HepG2 (cell line): ENCODE measurements around the gene EIF2S2. TPM values are rescaled to one million over a fixed set of nuclear protein-coding genes. Genes with fewer than 3 reads are reported as not detected.

Source experiments
- ARID2 ChIP-seq: sonication (generic); formaldehyde crosslinking; IDR thresholded peaks from 2 replicates; pipeline ENCODE4 v1.8.1; 2022; ENCODE audit warnings: mild to moderate bottlenecking, missing genetic modification reagents, borderline replicate concordance
- DPF2 ChIP-seq: sonication (generic); formaldehyde crosslinking; IDR thresholded peaks from 2 replicates; pipeline ENCODE4 v1.4.0; 2020; ENCODE audit warnings: mild to moderate bottlenecking, low read depth, missing genetic modification reagents, borderline replicate concordance
- ELF4 ChIP-seq: sonication (generic); formaldehyde crosslinking; IDR thresholded peaks from 2 replicates; pipeline ENCODE4 v1.5.0; 2020; ENCODE audit warnings: missing genetic modification reagents, mild to moderate bottlenecking, moderate library complexity, borderline replicate concordance
- FOXA1 ChIP-seq, 2 experiments: fragments of 450-650 bp in 1 of 2; sonication (generic) in 1 of 2; formaldehyde crosslinking in 1 of 2; IDR thresholded peaks; 2 replicates each; pipeline versions ENCODE4 v1.4.0 to v1.6.1; 2016 to 2020; ENCODE audit warnings: missing genetic modification reagents in 1 of 2
- FOXA3 ChIP-seq: IDR thresholded peaks from 2 replicates; pipeline ENCODE4 v1.6.1; 2016; ENCODE audit warnings: missing genetic modification reagents, missing compliant biosample characterization
- HOXA9 ChIP-seq: sonication (generic); formaldehyde crosslinking; IDR thresholded peaks from 2 replicates; pipeline ENCODE4 v1.8.1; 2022; ENCODE audit warnings: missing genetic modification reagents, mild to moderate bottlenecking, moderate library complexity, borderline replicate concordance
- KAT8 ChIP-seq: IDR thresholded peaks from 2 replicates; pipeline ENCODE4 v1.6.1; 2016; ENCODE audit warnings: missing genetic modification reagents, missing compliant biosample characterization
- MAFF ChIP-seq: IDR thresholded peaks from 2 replicates; pipeline ENCODE4 v1.6.1; 2011; ENCODE audit warnings: low read depth, low read length, improper control_type of control experiment
- MED8 ChIP-seq: sonication (generic); formaldehyde crosslinking; IDR thresholded peaks from 2 replicates; pipeline ENCODE4 v1.8.1; 2023; ENCODE audit warnings: mild to moderate bottlenecking, missing genetic modification reagents; ENCODE audit not compliant: insufficient replicate concordance
- MTA3 ChIP-seq: sonication (generic); formaldehyde crosslinking; IDR thresholded peaks from 2 replicates; pipeline ENCODE4 v1.4.0; 2020; ENCODE audit warnings: missing genetic modification reagents
- NCOR1 ChIP-seq: fragments of 200-600 bp; sonication (generic); IDR thresholded peaks from 2 replicates; pipeline ENCODE4 v1.7.0; 2017; ENCODE audit warnings: antibody characterized with exemption, low read length, borderline replicate concordance
- NFIB ChIP-seq: sonication (generic); formaldehyde crosslinking; IDR thresholded peaks from 2 replicates; pipeline ENCODE4 v1.9.0; 2021; ENCODE audit warnings: missing genetic modification reagents, mild to moderate bottlenecking, borderline replicate concordance
- NR2C2 ChIP-seq: sonication (generic); formaldehyde crosslinking; IDR thresholded peaks from 2 replicates; pipeline ENCODE4 v1.4.0; 2020; ENCODE audit warnings: missing genetic modification reagents, mild to moderate bottlenecking, moderate library complexity, borderline replicate concordance
- RAD21 ChIP-seq: fragments of 450-650 bp; formaldehyde crosslinking; IDR thresholded peaks from 2 replicates; pipeline ENCODE4 v1.5.0; 2020; ENCODE audit warnings: mild to moderate bottlenecking
- ZNF326 ChIP-seq: sonication (generic); formaldehyde crosslinking; IDR thresholded peaks from 2 replicates; pipeline ENCODE4 v1.4.0; 2020; ENCODE audit warnings: missing genetic modification reagents, borderline replicate concordance
- ZNF331 ChIP-seq: sonication (generic); formaldehyde crosslinking; IDR thresholded peaks from 2 replicates; pipeline ENCODE4 v1.4.0; 2020; ENCODE audit warnings: missing genetic modification reagents
- ZNF570 ChIP-seq: sonication (generic); formaldehyde crosslinking; IDR thresholded peaks from 2 replicates; pipeline ENCODE4 v1.4.0; 2020; ENCODE audit warnings: mild to moderate bottlenecking, missing genetic modification reagents, borderline replicate concordance
- ZNF598 ChIP-seq: sonication (generic); formaldehyde crosslinking; IDR thresholded peaks from 2 replicates; pipeline ENCODE4 v1.5.1; 2020; ENCODE audit warnings: mild to moderate bottlenecking, missing genetic modification reagents, borderline replicate concordance
- ZNF878 ChIP-seq: sonication (generic); formaldehyde crosslinking; IDR thresholded peaks from 2 replicates; pipeline ENCODE4 v1.8.1; 2023; ENCODE audit warnings: mild to moderate bottlenecking, missing genetic modification reagents, moderate library complexity
- polyA plus RNA-seq, 8 experiments: library from polyadenylated mRNA; depleted of rRNA in 3 of 8; stranded (reverse) in 7 of 8; unstranded in 1 of 8; fragments of >200 nt; fragmentation: Illumina TruSeq in 4 of 8; extraction: Trizol in 4 of 8; gene quantifications; 2 replicates each; pipeline versions ENCODE4 v1.2.1 to v1.2.3, GENCODE V29; 2011 to 2016; ENCODE audit warnings: low read depth in 4 of 8, missing spikeins in 1 of 8, mixed read lengths in 1 of 8; ENCODE audit not compliant: insufficient read depth in 1 of 8
- total RNA-seq, 5 experiments: library from RNA; depleted of rRNA; stranded (reverse); fragments of >200 nt; fragmentation: Illumina TruSeq; extraction: Trizol; gene quantifications; 2 replicates each; pipeline ENCODE4 v1.2.3, GENCODE V29; 2016; ENCODE audit warnings: low read depth in 1 of 5
- TF ChIP-seq, protein P1 (sequence below): sonication (generic); formaldehyde crosslinking; IDR thresholded peaks from 2 replicates; pipeline ENCODE4 v1.5.1; 2020; ENCODE audit warnings: mild to moderate bottlenecking, missing genetic modification reagents, borderline replicate concordance
- TF ChIP-seq, protein P2 (sequence below): sonication (generic); formaldehyde crosslinking; IDR thresholded peaks from 2 replicates; pipeline ENCODE4 v1.8.1; 2023; ENCODE audit warnings: missing genetic modification reagents, mild to moderate bottlenecking, borderline replicate concordance
- TF ChIP-seq, protein P3 (sequence below): sonication (generic); formaldehyde crosslinking; IDR thresholded peaks from 2 replicates; pipeline ENCODE4 v1.5.0; 2020; ENCODE audit warnings: missing genetic modification reagents, mild to moderate bottlenecking, borderline replicate concordance
- TF ChIP-seq, protein P4 (sequence below): sonication (generic); formaldehyde crosslinking; IDR thresholded peaks from 2 replicates; pipeline ENCODE4 v1.4.0; 2020; ENCODE audit warnings: mild to moderate bottlenecking, missing genetic modification reagents

The EIF2S2 gene
- total and polyA plus RNA-seq, 2 of the 13 experiments (the other 11 are each of a cell fraction or from before 2014, with no cell fraction given) = 126 to 213 TPM

DNA sequence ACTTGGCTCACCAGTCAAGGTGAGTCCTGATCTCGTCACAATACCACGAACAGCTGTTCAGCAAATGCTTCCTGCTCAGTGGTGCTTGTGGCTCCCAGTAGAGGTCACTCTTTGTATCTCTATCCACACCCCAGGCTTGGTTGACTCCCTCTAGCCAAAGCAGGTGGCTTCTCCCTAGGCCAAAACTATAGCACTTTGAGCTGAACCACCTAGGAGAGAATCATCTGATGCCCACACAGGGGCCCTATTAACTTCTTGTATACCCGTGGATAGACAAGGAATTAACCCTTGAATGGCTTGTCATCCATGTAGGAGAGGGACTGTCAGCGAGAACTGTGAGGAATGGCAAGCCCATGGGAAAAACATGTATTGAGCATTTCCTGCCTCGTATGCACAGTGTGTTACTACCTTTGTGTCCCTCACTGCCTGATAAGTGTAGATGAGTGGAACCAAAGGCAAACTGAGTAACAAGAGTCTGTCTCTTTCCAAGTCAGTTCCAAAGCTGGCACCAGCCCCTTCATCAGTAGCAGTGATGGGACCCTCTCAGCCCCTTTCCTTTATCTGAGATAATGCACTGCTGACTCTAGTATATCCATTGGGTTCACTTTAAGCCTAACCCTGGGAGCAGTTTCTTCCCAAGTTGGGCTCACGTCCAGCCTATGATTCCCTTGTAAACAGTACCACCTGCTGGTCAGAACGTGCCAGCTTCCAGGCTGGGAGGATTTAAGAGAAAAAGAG is 42.5 kb downstream of the EIF2S2 start (continued):
- TF ChIP-seq NFIB = no peak
- TF ChIP-seq ZNF331 (CRISPR knock-in tag) = 0 out of 2 replicates have a peak, but pooled peaks have one; percentile 33
- no peak for TF ChIP-seq MED8 (CRISPR knock-in tag)
- TF ChIP-seq FOXA3 (CRISPR knock-in tag) = 0 out of 2 replicates have a peak, but pooled peaks have one; percentile 23
- 0 out of 2 replicates have a peak, but pooled peaks have one; percentile 35 for TF ChIP-seq ARID2 (CRISPR knock-in tag)
- TF ChIP-seq, protein P1, sequence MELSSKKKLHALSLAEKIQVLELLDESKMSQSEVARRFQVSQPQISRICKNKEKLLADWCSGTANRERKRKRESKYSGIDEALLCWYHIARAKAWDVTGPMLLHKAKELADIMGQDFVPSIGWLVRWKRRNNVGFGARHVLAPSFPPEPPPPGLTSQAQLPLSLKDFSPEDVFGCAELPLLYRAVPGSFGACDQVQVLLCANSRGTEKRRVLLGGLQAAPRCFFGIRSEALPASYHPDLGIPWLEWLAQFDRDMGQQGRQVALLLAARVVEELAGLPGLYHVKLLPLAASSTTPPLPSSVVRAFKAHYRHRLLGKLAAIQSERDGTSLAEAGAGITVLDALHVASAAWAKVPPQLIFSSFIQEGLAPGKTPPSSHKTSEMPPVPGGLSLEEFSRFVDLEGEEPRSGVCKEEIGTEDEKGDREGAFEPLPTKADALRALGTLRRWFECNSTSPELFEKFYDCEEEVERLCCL = peak; percentile 85; the same call in 1 of the 2 replicates
- TF ChIP-seq ZNF878 (CRISPR knock-in tag) = no peak
- 0 out of 2 replicates have a peak, but pooled peaks have one; percentile 60 for TF ChIP-seq ZNF598 (CRISPR knock-in tag)
- 0 out of 2 replicates have a peak, but pooled peaks have one; percentile 0 for TF ChIP-seq MAFF
- TF ChIP-seq HOXA9 (CRISPR knock-in tag) = no peak
- 0 out of 2 replicates have a peak, but pooled peaks have one; percentile 48 for TF ChIP-seq KAT8
- no peak for TF ChIP-seq ZNF570 (CRISPR knock-in tag)
- no peak for TF ChIP-seq MTA3 (CRISPR knock-in tag)
- TF ChIP-seq, protein P2, sequence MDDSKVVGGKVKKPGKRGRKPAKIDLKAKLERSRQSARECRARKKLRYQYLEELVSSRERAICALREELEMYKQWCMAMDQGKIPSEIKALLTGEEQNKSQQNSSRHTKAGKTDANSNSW (CRISPR knock-in tag) = no peak
- TF ChIP-seq, protein P3, sequence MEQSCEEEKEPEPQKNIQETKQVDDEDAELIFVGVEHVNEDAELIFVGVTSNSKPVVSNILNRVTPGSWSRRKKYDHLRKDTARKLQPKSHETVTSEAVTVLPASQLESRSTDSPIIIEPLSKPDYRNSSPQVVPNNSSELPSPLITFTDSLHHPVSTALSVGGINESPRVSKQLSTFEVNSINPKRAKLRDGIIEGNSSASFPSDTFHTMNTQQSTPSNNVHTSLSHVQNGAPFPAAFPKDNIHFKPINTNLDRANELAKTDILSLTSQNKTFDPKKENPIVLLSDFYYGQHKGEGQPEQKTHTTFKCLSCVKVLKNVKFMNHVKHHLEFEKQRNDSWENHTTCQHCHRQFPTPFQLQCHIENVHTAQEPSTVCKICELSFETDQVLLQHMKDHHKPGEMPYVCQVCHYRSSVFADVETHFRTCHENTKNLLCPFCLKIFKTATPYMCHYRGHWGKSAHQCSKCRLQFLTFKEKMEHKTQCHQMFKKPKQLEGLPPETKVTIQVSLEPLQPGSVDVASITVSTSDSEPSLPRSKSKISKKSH = no peak
- TF ChIP-seq ZNF326 (CRISPR knock-in tag) = no peak
- no peak for TF ChIP-seq NCOR1
- peak; percentile 97 for TF ChIP-seq RAD21 (CRISPR knock-in tag)
- no peak for TF ChIP-seq FOXA1 (IDR thresholded peaks at IDR 0.05)
- no peak for TF ChIP-seq FOXA1 (CRISPR knock-in tag; IDR thresholded peaks at IDR 0.05)
- TF ChIP-seq, protein P4, sequence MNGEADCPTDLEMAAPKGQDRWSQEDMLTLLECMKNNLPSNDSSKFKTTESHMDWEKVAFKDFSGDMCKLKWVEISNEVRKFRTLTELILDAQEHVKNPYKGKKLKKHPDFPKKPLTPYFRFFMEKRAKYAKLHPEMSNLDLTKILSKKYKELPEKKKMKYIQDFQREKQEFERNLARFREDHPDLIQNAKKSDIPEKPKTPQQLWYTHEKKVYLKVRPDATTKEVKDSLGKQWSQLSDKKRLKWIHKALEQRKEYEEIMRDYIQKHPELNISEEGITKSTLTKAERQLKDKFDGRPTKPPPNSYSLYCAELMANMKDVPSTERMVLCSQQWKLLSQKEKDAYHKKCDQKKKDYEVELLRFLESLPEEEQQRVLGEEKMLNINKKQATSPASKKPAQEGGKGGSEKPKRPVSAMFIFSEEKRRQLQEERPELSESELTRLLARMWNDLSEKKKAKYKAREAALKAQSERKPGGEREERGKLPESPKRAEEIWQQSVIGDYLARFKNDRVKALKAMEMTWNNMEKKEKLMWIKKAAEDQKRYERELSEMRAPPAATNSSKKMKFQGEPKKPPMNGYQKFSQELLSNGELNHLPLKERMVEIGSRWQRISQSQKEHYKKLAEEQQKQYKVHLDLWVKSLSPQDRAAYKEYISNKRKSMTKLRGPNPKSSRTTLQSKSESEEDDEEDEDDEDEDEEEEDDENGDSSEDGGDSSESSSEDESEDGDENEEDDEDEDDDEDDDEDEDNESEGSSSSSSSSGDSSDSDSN (CRISPR knock-in tag) = no peak
- no peak for TF ChIP-seq NR2C2 (CRISPR knock-in tag)
- TF ChIP-seq ELF4 (CRISPR knock-in tag) = no peak
- TF ChIP-seq DPF2 (CRISPR knock-in tag) = 0 out of 2 replicates have a peak, but pooled peaks have one; percentile 30
